HG02571 (cell line): Measurements from ENCODE around the gene DNASE1.

Experiments
- ATAC-seq: cut with Tn5 transposase; IDR thresholded peaks from one replicate; pipeline ENCODE4 v1.9.1; 2021; ENCODE audit warnings: mild to moderate bottlenecking, moderate library complexity; ENCODE audit not compliant: unreplicated experiment

DNASE1 gene

GRCh38 chr16:3661922-3662321 is 7.4 kb downstream of the DNASE1 start:
- ATAC-seq: no peak

- ATAC-seq: no peak
Measured at GRCh38 chr16:3662601-3663000, 8.1 kb downstream of the DNASE1 start.

GRCh38 chr16:3664187-3664896 is 9.9 kb downstream of the DNASE1 start:
- no peak for ATAC-seq

GRCh38 chr16:3665508-3665907 is 11.0 kb downstream of the DNASE1 start:
- no peak for ATAC-seq

GRCh38 chr16:3668626-3669025 is 14.1 kb downstream of the DNASE1 start:
- ATAC-seq: no peak

- no peak for ATAC-seq
Measured at GRCh38 chr16:3669082-3669481, 14.6 kb downstream of the DNASE1 start.

- ATAC-seq: no peak
Measured at GRCh38 chr16:3670711-3671110, 16.2 kb downstream of the DNASE1 start.

GRCh38 chr16:3671424-3671823 is 16.9 kb downstream of the DNASE1 start:
- ATAC-seq: no peak

- ATAC-seq: no peak
Measured at GRCh38 chr16:3672571-3673041, 18.1 kb downstream of the DNASE1 start.

GRCh38 chr16:3673201-3673600 is 18.7 kb downstream of the DNASE1 start:
- ATAC-seq: no peak

- ATAC-seq: no peak
Measured at GRCh38 chr16:3673676-3674377, 19.3 kb downstream of the DNASE1 start.

- no peak for ATAC-seq
Measured at GRCh38 chr16:3674513-3675295, 20.2 kb downstream of the DNASE1 start.

- ATAC-seq: no peak
Measured at GRCh38 chr16:3675601-3676130, 21.2 kb downstream of the DNASE1 start.

GRCh38 chr16:3677994-3678393 is 23.5 kb downstream of the DNASE1 start:
- ATAC-seq: no peak

GRCh38 chr16:3681206-3681605 is 26.7 kb downstream of the DNASE1 start:
- ATAC-seq: no peak

GRCh38 chr16:3687021-3687420 is 32.5 kb downstream of the DNASE1 start:
- ATAC-seq: no peak

GRCh38 chr16:3687792-3688191 is 33.3 kb downstream of the DNASE1 start:
- ATAC-seq: no peak

GRCh38 chr16:3689731-3690130 is 35.2 kb downstream of the DNASE1 start:
- no peak for ATAC-seq

- ATAC-seq: peak; percentile 59
Measured at GRCh38 chr16:3690470-3690928, 36.0 kb downstream of the DNASE1 start.

GRCh38 chr16:3690980-3691720 is 36.7 kb downstream of the DNASE1 start:
- ATAC-seq: no peak

GRCh38 chr16:3691761-3692160 is 37.3 kb downstream of the DNASE1 start:
- ATAC-seq: no peak
